Fibroblast of upper back skin (primary cell): Measurements from ENCODE around the gene GABRA1.
A peak's percentile ranks its signal among the peaks of the same experiment; 100 is the strongest.

ENCODE experiments used
- DNase-seq: peaks from one replicate; pipeline ENCODE4 v3.0.0-alpha.2; 2013

The GABRA1 gene

DNA sequence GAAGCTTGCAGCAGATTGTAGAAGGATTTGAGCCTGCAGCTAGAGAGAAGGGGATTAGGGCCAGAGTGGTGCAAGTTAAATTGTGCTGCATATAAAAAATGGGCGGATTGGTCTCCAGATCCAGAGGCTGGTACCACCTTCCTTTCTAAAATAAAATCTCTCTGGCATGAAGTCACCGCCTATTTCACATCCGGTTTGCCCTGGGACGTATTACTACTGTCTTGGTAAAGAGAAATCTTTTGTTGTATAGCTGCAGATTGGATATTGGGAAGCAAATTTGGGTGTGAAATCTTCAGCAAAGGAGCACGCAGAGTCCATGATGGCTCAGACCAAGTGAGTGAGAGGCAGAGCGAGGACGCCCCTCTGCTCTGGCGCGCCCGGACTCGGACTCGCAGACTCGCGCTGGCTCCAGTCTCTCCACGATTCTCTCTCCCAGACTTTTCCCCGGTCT, at the start of gene GABRA1:
TSS of gene GABRA1 (plus strand) at position 180 of the 451 bp plus-strand sequence. CDS start 2,691 bp downstream, outside the sequence.
- no peak for DNase-seq

DNA sequence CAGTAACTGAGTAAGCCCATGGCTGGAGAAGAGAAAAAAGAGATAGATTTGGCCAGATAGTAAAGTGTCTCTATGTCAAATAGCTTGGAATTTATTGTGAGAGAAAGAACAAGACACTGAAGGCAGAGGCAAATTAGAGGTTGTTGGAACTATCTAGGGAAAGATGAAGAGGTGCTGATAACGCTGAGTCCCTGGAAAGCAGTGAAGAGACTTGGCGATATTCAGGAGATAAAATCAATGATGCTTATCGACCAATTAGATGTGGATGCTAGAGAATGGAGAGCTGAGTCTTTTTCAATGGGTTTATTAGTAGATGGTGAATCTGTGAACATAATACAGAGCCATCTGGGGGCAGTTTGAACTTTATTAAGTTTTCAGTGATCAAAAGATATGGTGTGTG, 48.6 kb upstream of the GABRA1 start:
- no peak for DNase-seq

DNA sequence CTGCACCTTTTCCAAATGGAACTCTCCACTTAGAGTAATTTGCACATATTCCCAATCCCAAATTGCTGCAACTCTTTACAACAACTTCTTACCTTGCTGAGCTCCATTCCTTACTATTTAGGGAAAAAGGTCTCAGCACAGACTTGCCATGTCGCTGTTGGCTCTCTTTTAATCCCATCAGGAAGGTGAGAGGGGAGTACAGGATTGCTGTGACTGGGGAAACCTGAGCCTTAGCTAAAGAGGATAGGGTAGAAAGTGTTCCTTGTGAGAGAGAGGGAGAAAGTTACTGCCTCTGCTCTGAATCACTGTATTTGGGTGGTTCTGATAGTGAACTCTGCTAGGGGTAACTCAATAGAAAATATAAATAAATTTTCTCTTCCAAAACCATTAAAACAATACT, 43.7 kb upstream of the GABRA1 start:
- no peak for DNase-seq

DNA sequence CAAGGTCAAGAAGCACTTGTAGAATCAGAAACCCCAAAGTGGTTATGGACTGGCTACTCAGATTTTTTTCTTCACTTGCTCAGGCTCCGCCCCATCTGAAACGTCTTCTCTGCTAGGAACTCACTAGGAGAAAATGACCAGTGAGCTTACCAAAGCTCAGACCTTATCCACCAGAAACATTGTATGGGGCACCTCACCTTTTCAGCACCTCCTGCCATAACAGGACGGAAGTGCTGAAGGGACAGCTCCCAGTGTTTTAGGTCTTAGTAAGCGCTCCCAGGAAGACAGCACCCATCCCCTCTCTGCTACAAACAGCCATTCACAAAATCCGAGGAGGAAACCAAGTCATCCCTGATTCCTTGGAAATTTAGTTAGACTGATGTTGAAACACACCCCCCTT, 1.2 kb upstream of the GABRA1 start:
- peak; percentile 0 for DNase-seq

DNA sequence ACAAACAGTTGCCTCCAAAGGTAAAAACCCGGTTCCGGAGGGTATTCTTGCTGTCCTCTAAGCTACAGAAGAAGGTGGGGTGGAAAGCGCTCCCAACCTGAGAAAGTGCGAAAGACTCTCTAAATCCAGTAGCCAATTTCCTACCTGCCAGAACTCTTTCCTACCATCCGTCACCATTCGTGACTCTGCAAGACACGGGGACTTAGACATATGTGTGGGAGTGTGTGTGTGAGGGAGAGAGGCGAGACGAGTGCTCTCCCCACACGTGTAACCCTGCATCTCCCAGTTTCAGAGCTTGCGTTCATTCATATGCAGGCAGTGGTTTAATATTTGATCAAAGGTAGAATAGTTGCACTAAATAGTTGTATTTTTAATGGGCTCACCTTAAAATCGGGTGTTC, 473 bp upstream of the GABRA1 start:
- no peak for DNase-seq

DNA sequence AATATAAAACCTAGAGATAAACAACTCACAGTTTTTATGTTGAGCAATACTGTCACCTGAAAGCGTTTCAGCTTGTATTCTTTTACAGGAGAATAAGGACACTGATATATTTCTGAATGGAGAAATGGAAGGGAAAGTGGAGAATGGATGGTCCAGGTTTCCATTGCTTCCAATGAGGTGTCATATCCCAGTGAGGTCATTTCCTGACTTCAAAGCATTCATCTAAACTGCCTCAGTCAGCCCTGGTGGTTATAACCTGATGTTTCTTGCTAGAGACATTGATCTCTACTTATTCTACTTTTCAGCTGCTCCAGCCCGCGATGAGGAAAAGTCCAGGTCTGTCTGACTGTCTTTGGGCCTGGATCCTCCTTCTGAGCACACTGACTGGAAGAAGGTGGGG, 2.6 kb downstream of the GABRA1 start:
- DNase-seq: no peak

DNA sequence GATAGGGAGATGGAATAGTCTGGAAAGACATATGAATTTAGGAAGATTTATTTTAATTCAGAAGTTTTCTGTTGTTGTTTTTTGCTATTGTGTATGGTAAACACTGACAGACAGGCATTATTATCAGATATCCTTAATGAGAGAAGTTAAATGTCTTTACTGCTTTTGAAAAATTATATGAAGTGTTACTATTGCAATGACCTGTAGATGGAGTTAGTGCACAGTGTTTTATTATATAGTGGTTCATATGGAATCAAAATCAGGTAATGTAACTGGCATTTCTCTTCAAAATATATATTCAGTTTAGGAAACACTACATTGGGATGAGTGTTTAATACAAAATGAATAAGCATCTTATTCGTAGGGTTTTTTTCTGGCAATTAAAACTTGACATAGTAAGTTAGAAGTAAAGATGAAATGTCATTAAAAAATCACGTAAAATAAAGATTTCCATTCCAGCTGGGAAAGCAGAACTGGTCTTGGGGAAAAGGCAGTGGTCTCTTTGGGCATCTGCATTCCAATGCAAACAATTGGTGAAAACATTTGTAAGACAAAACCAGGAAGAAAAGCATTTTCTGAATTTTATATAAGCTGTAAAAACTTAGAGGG, 3.9 kb downstream of the GABRA1 start:
- DNase-seq: peak; percentile 1

DNA sequence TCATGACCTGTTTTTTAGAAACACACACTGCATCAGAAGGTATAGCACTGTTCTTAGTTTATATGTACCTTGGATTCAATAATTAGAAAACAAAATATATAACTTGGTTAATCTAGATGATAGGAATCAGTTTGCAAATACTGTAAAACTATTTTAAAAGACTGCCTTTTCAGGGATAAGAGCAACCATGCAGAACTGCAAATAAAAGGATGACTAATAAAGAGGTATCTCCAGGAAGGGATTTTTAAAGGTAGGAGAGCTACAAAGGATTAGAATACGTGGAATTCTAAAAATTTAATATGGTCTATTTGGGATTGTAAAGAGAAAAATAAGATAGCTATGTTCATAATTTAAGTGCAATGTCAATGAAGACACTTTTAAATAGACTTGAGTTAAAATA, 9.4 kb downstream of the GABRA1 start:
- DNase-seq: no peak

DNA sequence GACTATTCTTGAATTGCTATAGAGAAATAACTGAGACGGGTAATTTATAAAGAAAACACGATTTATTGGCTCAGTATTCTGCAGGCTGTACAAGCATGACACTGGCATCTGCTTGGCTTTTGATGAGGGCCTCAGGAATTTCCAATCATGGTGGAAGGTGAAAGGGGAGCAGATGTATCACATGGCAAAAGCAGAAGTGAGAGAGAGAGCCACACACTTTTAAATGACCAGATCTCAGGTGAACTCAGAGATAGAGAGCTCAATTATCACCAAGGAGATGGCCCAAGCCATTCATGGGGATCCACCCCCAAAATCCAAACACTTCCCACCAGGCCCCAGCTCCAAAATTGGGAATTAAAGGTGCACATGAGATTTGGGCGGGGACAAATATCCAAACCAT, 15.3 kb downstream of the GABRA1 start:
- no peak for DNase-seq

DNA sequence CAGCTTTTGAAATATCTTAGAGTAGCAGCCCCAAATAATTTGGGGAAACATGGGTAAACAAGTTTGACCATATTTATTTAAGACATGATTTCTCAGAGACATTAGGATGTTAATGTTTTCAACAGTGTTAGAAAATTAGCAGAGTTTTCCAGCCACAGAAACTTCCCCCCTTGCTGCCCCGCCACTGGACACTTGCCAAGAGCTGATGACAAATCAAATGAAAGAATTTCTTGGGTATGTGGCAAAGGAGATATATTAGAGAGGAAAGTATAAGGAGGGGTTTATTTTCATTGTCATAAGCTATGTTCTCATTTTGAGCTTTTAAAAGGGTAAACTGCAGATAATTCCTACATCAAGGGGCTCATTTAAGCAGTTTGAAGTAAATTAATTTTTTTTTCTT, 15.9 kb downstream of the GABRA1 start:
- no peak for DNase-seq

DNA sequence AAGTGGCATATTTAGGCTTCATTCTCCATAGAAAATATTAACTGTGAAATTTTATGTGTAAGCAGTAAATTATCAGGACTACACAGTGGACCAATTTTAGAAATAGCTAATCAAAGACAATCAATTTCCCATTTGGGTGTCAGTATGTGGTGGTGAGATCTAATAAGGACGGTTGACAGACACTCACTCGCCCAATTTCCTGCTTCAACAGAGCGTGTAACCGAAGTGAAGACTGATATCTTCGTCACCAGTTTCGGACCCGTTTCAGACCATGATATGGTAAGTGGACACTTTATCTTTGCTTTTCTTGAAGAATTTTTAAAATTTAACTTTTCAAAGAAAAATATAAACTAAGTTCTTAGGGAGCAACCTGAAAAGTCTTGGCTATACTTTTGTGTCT, 17.6 kb downstream of the GABRA1 start:
- no peak for DNase-seq

DNA sequence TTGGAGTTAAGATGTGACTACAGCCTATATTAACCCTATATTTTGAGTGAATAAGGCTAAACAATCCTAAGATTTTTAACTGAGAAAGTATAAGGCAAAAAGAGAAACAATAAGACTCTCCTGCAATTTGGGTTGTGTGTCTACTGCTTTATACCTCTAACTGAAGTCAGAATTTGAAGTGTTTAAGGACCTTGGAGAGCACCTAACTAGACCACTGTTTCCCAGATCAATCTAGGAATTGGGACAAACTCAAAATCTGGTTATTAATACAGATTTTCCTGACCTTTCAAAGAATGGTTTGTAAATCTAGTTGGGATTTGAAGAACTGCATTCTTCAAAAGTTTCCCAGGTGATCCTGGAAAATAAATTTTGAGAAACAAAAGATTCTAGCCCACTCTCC, 42.1 kb downstream of the GABRA1 start:
- DNase-seq: no peak

DNA sequence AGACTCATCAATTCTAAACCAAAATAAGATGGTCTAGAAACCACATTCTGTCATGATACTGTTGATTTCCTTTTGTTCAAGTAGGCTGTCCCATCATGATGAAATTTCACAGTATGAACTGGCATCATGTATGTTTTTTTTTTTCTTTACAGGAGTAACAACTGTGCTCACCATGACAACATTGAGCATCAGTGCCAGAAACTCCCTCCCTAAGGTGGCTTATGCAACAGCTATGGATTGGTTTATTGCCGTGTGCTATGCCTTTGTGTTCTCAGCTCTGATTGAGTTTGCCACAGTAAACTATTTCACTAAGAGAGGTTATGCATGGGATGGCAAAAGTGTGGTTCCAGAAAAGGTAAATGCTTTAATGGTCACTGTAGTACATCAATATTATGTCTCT, 47.6 kb downstream of the GABRA1 start:
- no peak for DNase-seq

DNA sequence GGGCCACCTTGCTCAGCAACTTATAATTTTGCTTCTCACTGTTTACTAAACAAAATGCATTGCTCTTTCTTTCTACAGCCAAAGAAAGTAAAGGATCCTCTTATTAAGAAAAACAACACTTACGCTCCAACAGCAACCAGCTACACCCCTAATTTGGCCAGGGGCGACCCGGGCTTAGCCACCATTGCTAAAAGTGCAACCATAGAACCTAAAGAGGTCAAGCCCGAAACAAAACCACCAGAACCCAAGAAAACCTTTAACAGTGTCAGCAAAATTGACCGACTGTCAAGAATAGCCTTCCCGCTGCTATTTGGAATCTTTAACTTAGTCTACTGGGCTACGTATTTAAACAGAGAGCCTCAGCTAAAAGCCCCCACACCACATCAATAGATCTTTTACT, 49.1 kb downstream of the GABRA1 start:
- DNase-seq: no peak

DNA sequence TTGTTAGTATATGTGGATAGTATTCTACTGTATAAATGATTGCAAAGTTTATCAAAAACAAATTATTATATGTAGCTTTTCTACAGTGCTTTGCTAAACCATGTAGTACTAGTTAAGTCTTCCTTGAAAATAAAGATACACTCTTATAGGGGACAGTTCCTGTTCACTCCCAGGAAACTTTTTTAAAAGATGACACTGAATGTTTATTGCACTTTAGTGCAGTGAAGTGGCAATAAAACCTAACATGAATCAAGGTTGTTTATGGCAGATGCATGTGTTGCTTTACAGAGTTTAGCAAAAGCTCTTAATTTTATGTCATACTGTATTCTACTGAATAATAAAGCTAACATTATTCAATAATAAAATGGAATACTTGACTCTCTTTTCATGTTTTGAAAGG, 51.7 kb downstream of the GABRA1 start:
- DNase-seq: no peak

DNA sequence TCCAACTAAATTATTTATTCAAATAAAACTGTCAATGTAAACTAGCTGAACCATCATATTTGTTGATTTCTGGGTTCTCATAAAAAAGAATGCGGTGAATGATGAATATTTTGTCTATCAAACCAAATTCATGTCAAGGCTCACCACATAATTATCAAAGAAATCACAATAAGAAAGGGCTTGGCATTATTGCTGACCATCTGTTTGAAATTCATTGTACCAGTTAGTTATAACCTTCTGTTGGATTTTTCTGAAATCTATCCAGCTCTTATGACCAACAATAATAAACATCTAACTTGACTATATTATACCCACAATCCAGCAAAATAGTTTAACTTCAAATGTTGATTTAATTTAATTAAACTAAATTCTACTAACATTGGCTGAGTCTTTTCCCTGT, 53.1 kb downstream of the GABRA1 start:
- DNase-seq: no peak

DNA sequence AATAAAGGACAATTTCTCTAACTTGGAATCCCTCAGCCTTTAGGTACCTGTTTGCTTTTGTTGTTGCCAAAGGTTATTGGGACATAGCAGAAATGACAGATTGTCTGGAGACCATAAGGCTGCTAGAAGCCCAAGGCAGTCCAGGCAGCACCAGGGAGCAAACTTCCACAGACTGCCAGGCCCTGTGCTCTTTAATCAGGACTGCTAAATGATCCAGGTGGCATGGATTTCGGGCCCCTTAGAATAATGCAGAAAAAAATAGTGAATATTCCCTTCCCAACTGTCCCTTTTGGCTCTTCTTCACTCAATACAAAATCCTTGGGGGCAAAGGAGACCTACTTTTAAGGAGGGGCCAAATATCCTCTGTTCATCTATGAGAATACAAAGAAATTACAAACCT, 73.9 kb downstream of the GABRA1 start:
- DNase-seq: no peak

DNA sequence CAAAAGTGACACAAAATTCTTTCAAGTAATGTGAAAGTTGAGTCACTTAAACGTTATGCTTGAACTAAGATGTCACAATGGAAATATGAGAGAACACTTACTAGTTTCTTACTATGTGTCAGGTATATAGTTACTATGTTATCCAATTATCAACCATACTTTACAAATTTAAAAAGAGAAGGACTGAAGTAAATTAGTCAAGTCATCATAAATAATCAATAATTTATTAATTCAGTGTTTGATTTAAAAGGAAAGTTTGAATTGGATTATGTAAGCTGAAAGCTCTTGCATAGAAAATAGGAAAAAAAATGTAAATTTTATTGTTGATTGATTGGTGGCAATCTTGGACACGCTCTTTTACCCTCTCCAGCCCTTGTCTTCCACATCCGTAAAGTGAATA, 76.3 kb downstream of the GABRA1 start:
- no peak for DNase-seq

DNA sequence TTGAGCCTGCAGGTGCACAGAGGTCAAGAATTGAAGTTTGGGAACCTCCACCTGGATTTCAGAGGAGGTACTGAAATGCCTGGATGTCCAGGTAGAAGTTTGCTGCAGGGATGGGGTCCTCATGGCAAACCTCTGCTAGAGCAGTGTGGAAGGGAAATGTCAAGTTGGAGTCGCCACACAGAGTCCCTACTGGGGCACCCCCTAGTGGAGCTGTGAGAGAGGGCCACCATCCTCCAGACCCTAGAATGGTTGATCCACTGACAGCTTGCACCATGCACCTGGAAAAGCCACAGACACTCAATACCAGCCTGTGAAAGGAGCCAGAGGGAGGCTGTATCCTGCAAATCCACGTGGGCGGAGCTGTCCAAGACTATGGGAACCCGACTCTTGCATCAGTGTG, 78.0 kb downstream of the GABRA1 start:
- DNase-seq: no peak

DNA sequence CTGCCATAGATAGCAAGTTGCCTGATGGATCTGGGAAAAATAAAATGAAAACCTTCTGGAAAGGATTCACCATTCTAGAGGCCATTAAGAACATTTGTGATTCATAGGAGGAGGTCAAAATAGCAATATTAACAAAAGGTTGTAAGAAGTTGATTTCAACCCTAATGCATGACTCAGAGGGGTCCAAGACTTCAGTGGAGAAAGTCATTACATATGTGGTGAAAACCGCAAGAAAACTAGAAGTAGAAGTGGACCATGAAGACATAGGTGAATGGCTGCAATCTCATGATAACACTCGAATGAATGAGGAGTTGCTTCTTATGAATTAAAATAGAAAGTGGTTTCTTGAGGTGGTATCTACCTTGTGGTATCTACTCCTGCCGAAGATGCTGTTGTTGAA, 86.6 kb downstream of the GABRA1 start:
- DNase-seq: no peak

DNA sequence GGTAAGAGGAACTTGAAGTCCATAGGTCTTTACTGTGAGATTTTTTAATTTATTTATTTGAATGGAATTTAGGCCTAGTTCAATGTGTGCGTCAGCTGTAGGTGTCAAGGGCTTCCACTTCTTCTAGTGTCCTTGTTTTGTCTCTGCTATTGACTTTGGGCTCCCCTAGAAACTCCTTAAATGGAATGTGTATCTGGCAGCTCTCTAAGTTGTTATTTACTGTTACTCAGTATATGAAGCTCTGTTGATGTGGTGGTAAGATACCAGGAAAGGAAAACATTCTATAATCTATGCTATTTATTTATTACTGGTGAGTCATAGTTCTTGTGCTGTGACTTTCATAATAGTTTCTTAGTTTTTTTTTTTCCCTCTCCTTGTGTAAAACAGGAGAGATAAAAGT, 97.1 kb downstream of the GABRA1 start:
- DNase-seq: no peak

DNA sequence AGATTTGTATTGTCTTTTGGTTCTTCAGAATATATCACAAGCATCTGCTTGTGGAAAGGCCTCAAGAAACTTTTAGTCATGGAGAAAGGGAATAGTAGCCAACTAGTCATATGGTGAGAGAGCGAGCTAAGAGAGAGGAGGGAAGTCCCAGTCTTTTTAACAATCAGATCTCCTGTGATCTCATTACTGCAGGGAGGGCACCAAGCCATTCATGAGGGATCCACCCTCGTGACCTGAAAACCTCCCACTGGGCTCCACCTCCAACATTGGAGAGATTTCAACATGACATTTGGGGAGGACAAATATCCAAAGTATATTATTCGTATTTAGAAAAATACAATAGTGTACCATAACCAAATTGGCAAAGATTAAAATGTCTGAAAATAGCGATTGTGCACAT, 99.0 kb downstream of the GABRA1 start:
- DNase-seq: no peak
